Measurements from ENCODE around the gene ALOXE3.

Gene ALOXE3

GRCh38 chr17:8124350-8125153, 6.2 kb upstream of the ALOXE3 start:
- no peak for DNase-seq (ENCODE audit: low read depth, low spot score)
- H3K4me3 ChIP-seq (ENCODE audit: low read depth, low read length) = peak overlapping the region; percentile 56
- in situ Hi-C loops (cut with HindIII; ENCODE audit: low sequenced_read_pairs) = no loop called here
- no peak for TF ChIP-seq CTCF (IDR thresholded peaks at IDR 0.05; ENCODE audit: low read depth, low read length)

- no peak for DNase-seq (ENCODE audit: low read depth, low spot score)
- in situ Hi-C loops (cut with HindIII; ENCODE audit: low sequenced_read_pairs) = no loop called here
- no peak for TF ChIP-seq CTCF (IDR thresholded peaks at IDR 0.05; ENCODE audit: low read depth, low read length)
- peak within 1 kb of the TSS; percentile 56 for H3K4me3 ChIP-seq (ENCODE audit: low read depth, low read length)
These were observed 5.5 kb upstream of the ALOXE3 start, which contains the start of gene HES7 for GRCh38 chr17:8123695-8124349. Gene HES7, minus strand, starts transcription at chr17:8124106. Its CDS starts 22 bp downstream, at chr17:8124084.

GRCh38 chr17:8122924-8123694, 4.8 kb upstream of the ALOXE3 start:
- no peak for DNase-seq (ENCODE audit: low read depth, low spot score)
- no peak for TF ChIP-seq CTCF (IDR thresholded peaks at IDR 0.05; ENCODE audit: low read depth, low read length)
- in situ Hi-C loops (cut with HindIII; ENCODE audit: low sequenced_read_pairs) = no loop called here
- H3K4me3 ChIP-seq (ENCODE audit: low read depth, low read length) = peak overlapping the region; percentile 56

- DNase-seq (ENCODE audit: low read depth, low spot score) = peak; percentile 51
- no peak for TF ChIP-seq CTCF (IDR thresholded peaks at IDR 0.05; ENCODE audit: low read depth, low read length)
- H3K4me3 ChIP-seq (ENCODE audit: low read depth, low read length) = peak overlapping the region; percentile 56
- in situ Hi-C loops (cut with HindIII; ENCODE audit: low sequenced_read_pairs) = no loop called here
These were observed 4.2 kb upstream of the ALOXE3 start for GRCh38 chr17:8122422-8122923.

- DNase-seq (ENCODE audit: low read depth, low spot score) = peak; percentile 65
- in situ Hi-C loops (cut with HindIII; ENCODE audit: low sequenced_read_pairs) = no loop called here
- peak; percentile 50 for TF ChIP-seq CTCF (IDR thresholded peaks at IDR 0.05; ENCODE audit: low read depth, low read length)
- H3K4me3 ChIP-seq (ENCODE audit: low read depth, low read length) = peak overlapping the region; percentile 56
These were observed 3.5 kb upstream of the ALOXE3 start for GRCh38 chr17:8121681-8122421.

- DNase-seq (ENCODE audit: low read depth, low spot score) = no peak
- H3K4me3 ChIP-seq (ENCODE audit: low read depth, low read length) = peak overlapping the region; percentile 56
- TF ChIP-seq CTCF (IDR thresholded peaks at IDR 0.05; ENCODE audit: low read depth, low read length) = no peak
- in situ Hi-C loops (cut with HindIII; ENCODE audit: low sequenced_read_pairs) = no loop called here
These were observed 3.0 kb upstream of the ALOXE3 start for GRCh38 chr17:8121407-8121680.

Measured in astrocyte of the spinal cord (primary cell).